Fibroblast of lung (primary cell): Measurements from ENCODE around the gene PSMG3. TPM values are rescaled to one million over a fixed set of nuclear protein-coding genes. Genes with fewer than 3 reads are reported as not detected.

Source experiments
- DNase-seq, 2 donors: peaks; one replicate each; pipeline versions ENCODE4 v3.0.0 to v3.0.0-alpha.2; 2010; ENCODE audit warnings: low read depth in 2 of 2
- H2AFZ ChIP-seq: 2 replicates; pipeline ENCODE4 v1.5.1; 2012; ENCODE audit warnings: low read length, control low read depth, inconsistent platforms
- H3K27ac ChIP-seq: 2 replicates; pipeline ENCODE4 v1.5.1; 2011; ENCODE audit warnings: low read length, control low read depth; ENCODE audit not compliant: insufficient read depth
- H3K27me3 ChIP-seq: 2 replicates; pipeline ENCODE4 v1.5.1; 2011; ENCODE audit warnings: mild to moderate bottlenecking, low read length; ENCODE audit not compliant: control insufficient read depth, insufficient read depth
- H3K36me3 ChIP-seq: 2 replicates; pipeline ENCODE4 v1.5.1; 2011; ENCODE audit warnings: low read length; ENCODE audit not compliant: control insufficient read depth, insufficient read depth
- H3K4me1 ChIP-seq: 2 replicates; pipeline ENCODE4 v1.5.1; 2011; ENCODE audit warnings: low read length; ENCODE audit not compliant: control insufficient read depth, insufficient read depth; ENCODE audit errors: extremely low read depth
- H3K4me2 ChIP-seq: 2 replicates; pipeline ENCODE4 v1.5.1; 2011; ENCODE audit warnings: low read length, control low read depth; ENCODE audit not compliant: insufficient read depth; ENCODE audit errors: extremely low read depth
- H3K4me3 ChIP-seq, 4 experiments: fragments of 200-600 bp in 1 of 4; sonication (generic) in 1 of 4; replicated peaks in 1 of 4; 2 replicates each; pipeline ENCODE4 v1.5.1; 2011 to 2016; ENCODE audit warnings: low read length in 4 of 4, low read depth in 3 of 4, mild to moderate bottlenecking in 3 of 4, control low read depth in 2 of 4, inconsistent platforms in 1 of 4, mixed read lengths in 1 of 4; ENCODE audit not compliant: insufficient read depth in 1 of 4; ENCODE audit errors: control extremely low read depth in 1 of 4
- H3K79me2 ChIP-seq: 2 replicates; pipeline ENCODE4 v1.5.1; 2012; ENCODE audit warnings: mild to moderate bottlenecking, low read length, inconsistent platforms; ENCODE audit not compliant: control insufficient read depth, insufficient read depth
- H3K9ac ChIP-seq: 2 replicates; pipeline ENCODE4 v1.5.1; 2011; ENCODE audit warnings: mild to moderate bottlenecking, low read length, control low read depth; ENCODE audit not compliant: insufficient read depth
- H3K9me3 ChIP-seq: 2 replicates; pipeline ENCODE4 v1.5.1; 2012; ENCODE audit warnings: low read depth, low read length; ENCODE audit not compliant: control insufficient read depth, insufficient read depth
- H4K20me1 ChIP-seq: 2 replicates; pipeline ENCODE4 v1.5.1; 2011; ENCODE audit warnings: low read length; ENCODE audit not compliant: control insufficient read depth, insufficient read depth; ENCODE audit errors: extremely low read depth
- EZH2 ChIP-seq: IDR thresholded peaks from 2 replicates; pipeline ENCODE4 v1.5.1; 2012; ENCODE audit warnings: low read length, control low read depth, mild to moderate bottlenecking; ENCODE audit errors: missing control alignments
- polyA plus RNA-seq, 2 donors: library from polyadenylated mRNA; depleted of rRNA in 1 of 2; stranded (reverse) in 1 of 2; unstranded in 1 of 2; fragments of >200 nt; gene quantifications; 2 replicates each; pipeline ENCODE4 v1.2.1, GENCODE V29; 2011 to 2012; ENCODE audit warnings: missing spikeins in 1 of 2
- total RNA-seq: library from RNA; depleted of rRNA; stranded (reverse); fragments of >200 nt; gene quantifications from 2 replicates; pipeline ENCODE4 v1.2.1, GENCODE V29; 2014
- TF ChIP-seq, protein P1 (sequence below), 2 donors: IDR thresholded peaks in 1 of 2; conservative IDR thresholded peaks in 1 of 2; 1 replicate in 1 of 2; 2 replicates in 1 of 2; pipeline ENCODE4 v1.5.1; 2011 to 2012; ENCODE audit warnings: low read length in 2 of 2, control low read depth in 1 of 2, inconsistent platforms in 1 of 2, low read depth in 1 of 2, mild to moderate bottlenecking in 1 of 2

PSMG3 gene
- total and polyA plus RNA-seq, 2 donors (not counting 1 experiment from before 2014, with no cell fraction given) = 19.3 to 24.6 TPM

- H4K20me1 ChIP-seq = no peaks in the 10 kb centered on the region
- peaks cover 17% of the 10 kb centered on the region for H3K79me2 ChIP-seq
- H3K9me3 ChIP-seq = no peaks in the 10 kb centered on the region
- peaks cover 23% of the 10 kb centered on the region for H3K36me3 ChIP-seq
- DNase-seq = no peak
- no peak for TF ChIP-seq EZH2
- TF ChIP-seq, protein P1, sequence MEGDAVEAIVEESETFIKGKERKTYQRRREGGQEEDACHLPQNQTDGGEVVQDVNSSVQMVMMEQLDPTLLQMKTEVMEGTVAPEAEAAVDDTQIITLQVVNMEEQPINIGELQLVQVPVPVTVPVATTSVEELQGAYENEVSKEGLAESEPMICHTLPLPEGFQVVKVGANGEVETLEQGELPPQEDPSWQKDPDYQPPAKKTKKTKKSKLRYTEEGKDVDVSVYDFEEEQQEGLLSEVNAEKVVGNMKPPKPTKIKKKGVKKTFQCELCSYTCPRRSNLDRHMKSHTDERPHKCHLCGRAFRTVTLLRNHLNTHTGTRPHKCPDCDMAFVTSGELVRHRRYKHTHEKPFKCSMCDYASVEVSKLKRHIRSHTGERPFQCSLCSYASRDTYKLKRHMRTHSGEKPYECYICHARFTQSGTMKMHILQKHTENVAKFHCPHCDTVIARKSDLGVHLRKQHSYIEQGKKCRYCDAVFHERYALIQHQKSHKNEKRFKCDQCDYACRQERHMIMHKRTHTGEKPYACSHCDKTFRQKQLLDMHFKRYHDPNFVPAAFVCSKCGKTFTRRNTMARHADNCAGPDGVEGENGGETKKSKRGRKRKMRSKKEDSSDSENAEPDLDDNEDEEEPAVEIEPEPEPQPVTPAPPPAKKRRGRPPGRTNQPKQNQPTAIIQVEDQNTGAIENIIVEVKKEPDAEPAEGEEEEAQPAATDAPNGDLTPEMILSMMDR (conservative IDR thresholded peaks at IDR 0.05 in 1 of 2, IDR thresholded peaks at IDR 0.05 in 1 of 2; ENCODE audit: low read depth in 1 of 2, low read length in 2 of 2) = no peak
- H3K9ac ChIP-seq = no peak overlapping the region
- no peak overlapping the region for H3K4me2 ChIP-seq
- no peak overlapping the region for H2AFZ ChIP-seq
- no peaks in the 10 kb centered on the region for H3K27me3 ChIP-seq
- no peak overlapping the region for H3K4me3 ChIP-seq
- no peak overlapping the region for H3K27ac ChIP-seq
- H3K4me1 ChIP-seq = peaks cover 7% of the 10 kb centered on the region
Observed at GRCh38 chr7:1542841-1543747, 26.7 kb downstream of the PSMG3 start.

DNA sequence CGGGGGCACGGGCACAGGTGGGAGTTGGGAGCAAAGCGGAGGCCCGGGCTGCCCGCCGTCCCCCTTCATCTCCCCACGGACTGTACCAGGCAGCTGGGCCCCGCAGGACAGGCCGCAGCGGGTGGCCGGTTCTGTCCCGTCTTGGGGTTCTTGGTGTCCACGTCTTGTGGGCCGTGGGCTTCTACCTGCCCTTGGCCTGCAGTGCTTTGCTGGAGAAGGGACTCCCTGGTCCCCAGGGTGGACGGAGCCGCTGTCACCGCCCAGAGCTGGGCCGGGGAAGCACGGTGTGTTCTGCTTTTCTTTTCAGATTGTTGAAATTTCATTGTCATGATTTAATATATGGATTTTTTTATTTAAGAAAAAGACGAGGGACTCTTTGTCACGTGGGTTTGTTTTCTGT, 27.5 kb downstream of the PSMG3 start:
- no peak overlapping the region for H3K27ac ChIP-seq
- H3K9ac ChIP-seq = no peak overlapping the region
- H3K4me2 ChIP-seq = no peak overlapping the region
- no peak overlapping the region for H2AFZ ChIP-seq
- H3K27me3 ChIP-seq = no peaks in the 10 kb centered on the region
- no peak for DNase-seq
- no peak for TF ChIP-seq EZH2
- TF ChIP-seq, protein P1 (conservative IDR thresholded peaks at IDR 0.05 in 1 of 2, IDR thresholded peaks at IDR 0.05 in 1 of 2; ENCODE audit: low read depth in 1 of 2, low read length in 2 of 2) = no peak
- H3K79me2 ChIP-seq = peaks cover 19% of the 10 kb centered on the region
- no peak overlapping the region for H3K4me3 ChIP-seq
- H3K36me3 ChIP-seq = peaks cover 23% of the 10 kb centered on the region
- no peaks in the 10 kb centered on the region for H4K20me1 ChIP-seq
- H3K4me1 ChIP-seq = peaks cover 10% of the 10 kb centered on the region
- H3K9me3 ChIP-seq = no peaks in the 10 kb centered on the region

- TF ChIP-seq EZH2 = no peak
- TF ChIP-seq, protein P1 (conservative IDR thresholded peaks at IDR 0.05 in 1 of 2, IDR thresholded peaks at IDR 0.05 in 1 of 2; ENCODE audit: low read depth in 1 of 2, low read length in 2 of 2) = no peak
- Histone ChIP-seq H2AFZ (no peak overlapping the region), H3K27me3 (no peaks in the 10 kb centered on the region)
Observed at GRCh38 chr7:1541431-1542162, 28.2 kb downstream of the PSMG3 start.

More at GRCh38 chr7:1541431-1542162, 28.2 kb downstream of the PSMG3 start:
- DNase-seq = no peak
- Histone ChIP-seq H3K27ac (no peak overlapping the region), H3K9me3 (no peaks in the 10 kb centered on the region), H3K4me2 (no peak overlapping the region), H4K20me1 (no peaks in the 10 kb centered on the region), H3K4me3 (no peak overlapping the region), H3K36me3 (peaks cover 23% of the 10 kb centered on the region), H3K9ac (no peak overlapping the region), H3K79me2 (peaks cover 20% of the 10 kb centered on the region), H3K4me1 (peaks cover 13% of the 10 kb centered on the region)
